HCT116 (cell line): ENCODE data around the gene KHDRBS2. TPM values are rescaled to one million over a fixed set of nuclear protein-coding genes. Genes with fewer than 3 reads are reported as not detected.
"Not testable (repeated sequence)": the region's sequence is repeated elsewhere in the genome, so short reads cannot be mapped to it uniquely, and the experiment has no call there.

Experiments used
- ATAC-seq: fragments of 200-7000 bp; cut with Tn5 transposase; 2 replicates; pipeline ENCODE4 v1.9.1; 2020; ENCODE audit warnings: mild to moderate bottlenecking, moderate library complexity
- BruUV-seq: library from RNA; stranded (reverse); fragments of 400-500 nt; replicated peaks from 2 replicates; lab custom pipeline; 2021; lab: Mats Ljungman, UMichigan
- CTCF ChIA-PET: fragments of 300-600 bp; sonication (Branson Sonifier 250); formaldehyde crosslinking; loops from one replicate; lab custom pipeline; 2021; ENCODE audit warnings: antibody characterized with exemption; lab: Charles Lee
- POLR2A ChIA-PET: fragments of 300-600, 350-600 bp; sonication (Branson Sonifier 250); formaldehyde crosslinking; loops from one replicate; lab custom pipeline; 2021; ENCODE audit warnings: antibody characterized with exemption; lab: Charles Lee
- RAD21 ChIA-PET, 2 experiments: fragments of 300-600 bp; sonication (Branson Sonifier 250); formaldehyde crosslinking; loops; one replicate each; lab custom pipeline; 2023; ENCODE audit warnings: low total read pairs in 2 of 2; ENCODE audit not compliant: uncharacterized antibody in 2 of 2, unreplicated experiment in 2 of 2, low non-redundant PET in 1 of 2; lab: Charles Lee
- DNase-seq: peaks from one replicate; pipeline ENCODE4 v3.0.0-alpha.2; 2010; ENCODE audit warnings: low read depth, low spot score
- H2AFZ ChIP-seq: fragments of 200-600 bp; shearing (Covaris generic), sonication (generic); 2 replicates; pipeline ENCODE4 v1.6.1; 2017; ENCODE audit warnings: low read depth, mixed run types, mixed read lengths, antibody characterized with exemption, low read length; ENCODE audit not compliant: poor library complexity, severe bottlenecking
- H3K27ac ChIP-seq: 2 replicates; pipeline ENCODE4 v1.5.1; 2012; ENCODE audit warnings: low read depth, low read length
- H3K27me3 ChIP-seq: fragments of 200-600 bp; sonication (generic); 2 replicates; pipeline ENCODE4 v1.6.1; 2016; ENCODE audit warnings: mixed run types, low read length, mixed read lengths; ENCODE audit not compliant: insufficient read depth
- H3K36me3 ChIP-seq, 2 experiments: fragments of 200-500 bp in 1 of 2; fragments of 200-600 bp in 1 of 2; sonication (Bioruptor generic) in 1 of 2; sonication (generic) in 1 of 2; 2 replicates each; pipeline versions ENCODE4 v1.5.1 to v1.6.1; 2014 to 2016; ENCODE audit warnings: low read length in 2 of 2, inconsistent platforms in 1 of 2, mixed read lengths in 1 of 2, mixed run types in 1 of 2; ENCODE audit not compliant: insufficient read depth in 2 of 2, control insufficient read depth in 1 of 2
- H3K4me1 ChIP-seq, 2 experiments: fragments of 200-600 bp in 1 of 2; sonication (generic) in 1 of 2; 2 replicates each; pipeline versions ENCODE4 v1.5.1 to v1.6.1; 2012 to 2017; ENCODE audit warnings: low read length in 2 of 2, inconsistent platforms in 1 of 2, mild to moderate bottlenecking in 1 of 2, mixed read lengths in 1 of 2, mixed run types in 1 of 2, moderate library complexity in 1 of 2; ENCODE audit not compliant: insufficient read depth in 2 of 2, control insufficient read depth in 1 of 2
- H3K4me2 ChIP-seq: fragments of 200-600 bp; sonication (generic); 2 replicates; pipeline ENCODE4 v1.6.1; 2017; ENCODE audit warnings: mixed run types, low read length, mixed read lengths
- H3K4me3 ChIP-seq, 2 experiments: fragments of 200-600 bp in 1 of 2; sonication (generic) in 1 of 2; replicated peaks in 1 of 2; 2 replicates each; pipeline ENCODE4 v1.5.1; 2011 to 2016; ENCODE audit warnings: low read length in 2 of 2, control low read depth in 1 of 2, low read depth in 1 of 2, mild to moderate bottlenecking in 1 of 2, mixed read lengths in 1 of 2, mixed run types in 1 of 2
- H3K79me2 ChIP-seq: fragments of 200-600 bp; sonication (generic); 2 replicates; pipeline ENCODE4 v1.6.1; 2017; ENCODE audit warnings: mild to moderate bottlenecking, mixed run types, low read length, moderate library complexity, mixed read lengths; ENCODE audit not compliant: insufficient read depth
- H3K9ac ChIP-seq: fragments of 200-600 bp; sonication (generic); 2 replicates; pipeline ENCODE4 v1.6.1; 2016; ENCODE audit warnings: low read length, mixed read lengths
- H3K9me2 ChIP-seq: fragments of 200-600 bp; sonication (generic), shearing (Covaris generic); 2 replicates; pipeline ENCODE4 v1.6.1; 2017; ENCODE audit warnings: mixed run types, mild to moderate bottlenecking, moderate library complexity; ENCODE audit not compliant: insufficient read depth
- H3K9me3 ChIP-seq, 2 experiments: fragments of 200-500 bp in 1 of 2; fragments of 200-600 bp in 1 of 2; sonication (Bioruptor generic) in 1 of 2; sonication (generic) in 1 of 2; 2 replicates each; pipeline ENCODE4 v1.6.1; 2014 to 2017; ENCODE audit warnings: low read length in 2 of 2, mixed read lengths in 2 of 2, inconsistent platforms in 1 of 2, low read depth in 1 of 2, mild to moderate bottlenecking in 1 of 2, mixed run types in 1 of 2, moderate library complexity in 1 of 2; ENCODE audit not compliant: control insufficient read depth in 1 of 2, insufficient read depth in 1 of 2
- H4K20me1 ChIP-seq: fragments of 200-600 bp; sonication (generic), shearing (Covaris generic); 2 replicates; pipeline ENCODE4 v1.6.1; 2017; ENCODE audit warnings: mixed run types, mild to moderate bottlenecking, moderate library complexity; ENCODE audit not compliant: insufficient read depth
- ATF3 ChIP-seq: IDR thresholded peaks from 2 replicates; pipeline ENCODE4 v1.6.1; 2012
- CEBPB ChIP-seq: IDR thresholded peaks from 2 replicates; pipeline ENCODE4 v1.6.1; 2012; ENCODE audit warnings: low read depth
- ELF1 ChIP-seq: IDR thresholded peaks from 2 replicates; pipeline ENCODE4 v1.6.1; 2012; ENCODE audit warnings: low read depth, borderline replicate concordance
- EZH2 ChIP-seq: fragments of 200-600 bp; sonication (generic); IDR thresholded peaks from 2 replicates; pipeline ENCODE4 v1.6.1; 2017; ENCODE audit warnings: antibody characterized with exemption, mixed run types
- EZH2phosphoT487 ChIP-seq: fragments of 200-600 bp; IDR thresholded peaks from 2 replicates; pipeline ENCODE4 v1.6.1; 2018; ENCODE audit warnings: antibody characterized with exemption, borderline replicate concordance
- MAX ChIP-seq: IDR thresholded peaks from 2 replicates; pipeline ENCODE4 v1.6.1; 2012
- POLR2A ChIP-seq: IDR thresholded peaks from 2 replicates; pipeline ENCODE4 v1.7.0; 2011; ENCODE audit warnings: borderline replicate concordance; ENCODE audit not compliant: insufficient read depth, insufficient read length; ENCODE audit errors: extremely low read depth
- POLR2AphosphoS5 ChIP-seq: IDR thresholded peaks from 2 replicates; pipeline ENCODE4 v1.6.1; 2011; ENCODE audit warnings: mild to moderate bottlenecking, low read depth, low read length, moderate library complexity
- SP1 ChIP-seq: IDR thresholded peaks from 2 replicates; pipeline ENCODE4 v1.6.1; 2012; ENCODE audit warnings: low read depth
- SRF ChIP-seq: IDR thresholded peaks from 2 replicates; pipeline ENCODE4 v1.6.1; 2012; ENCODE audit warnings: low read depth
- ZNF274 ChIP-seq: fragments of 200-500 bp; sonication (Bioruptor generic); IDR thresholded peaks from 2 replicates; pipeline ENCODE4 v1.6.1; 2014; ENCODE audit warnings: mild to moderate bottlenecking, low read depth, low read length, inconsistent platforms
- intact Hi-C: fragments of 100-400 bp; cut with micrococcal nuclease; formaldehyde crosslinking; loops from 2 replicates; pipeline ENCODE4 v1.10.0; 2022
- total RNA-seq: library from RNA; stranded (reverse); gene quantifications from one replicate; pipeline ENCODE4 v1.2.1, GENCODE V29; 2021; ENCODE audit not compliant: unreplicated experiment
- TF ChIP-seq, protein P1 (sequence below): IDR thresholded peaks from 2 replicates; pipeline ENCODE4 v1.6.1; 2012; ENCODE audit warnings: low read depth

KHDRBS2 gene
- total RNA-seq, 1 experiment from 2014 or later: not detected

DNA sequence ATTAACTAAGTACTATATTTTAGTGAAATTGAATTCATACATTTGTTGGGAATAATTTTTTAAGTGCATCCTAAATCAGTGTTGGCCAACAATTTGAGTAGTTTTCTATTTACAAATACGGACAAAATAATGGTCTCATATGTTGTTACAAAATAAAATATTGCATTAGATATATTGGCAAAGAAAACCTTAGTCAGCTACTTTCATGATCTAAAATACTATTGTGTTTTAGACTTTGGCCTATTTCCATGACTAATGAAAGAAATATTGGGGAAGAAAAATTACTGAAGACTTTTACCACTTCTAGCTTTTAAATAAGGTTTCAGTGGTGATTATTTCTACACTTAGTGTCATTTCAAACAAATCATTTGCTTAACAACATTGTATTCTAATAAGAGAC lies 498.0 kb downstream of the KHDRBS2 start:
- intact Hi-C loops: no loop called here
- no peaks in the 10 kb centered on the region for H3K36me3 ChIP-seq
- no peaks in the 10 kb centered on the region for H3K79me2 ChIP-seq
- no peak overlapping the region for H3K27ac ChIP-seq
- no peak overlapping the region for H2AFZ ChIP-seq
- no peak for ATAC-seq
- H3K9ac ChIP-seq: no peak overlapping the region
- H3K9me2 ChIP-seq: no peaks in the 10 kb centered on the region
- ChIA-PET CTCF (no interaction called here), RAD21 (no interaction called here), POLR2A (no interaction called here)
- H4K20me1 ChIP-seq: no peaks in the 10 kb centered on the region
- DNase-seq: no peak
- H3K4me2 ChIP-seq: no peak overlapping the region
- BruUV-seq: no TSS peak
- no peaks in the 10 kb centered on the region for H3K27me3 ChIP-seq
- H3K9me3 ChIP-seq: peaks cover 4 to 7% of the 10 kb centered on the region in 2 experiments; a peak in 1 of 4 replicates
- H3K4me3 ChIP-seq: no peak overlapping the region
- TF ChIP-seq SRF (no peak), SP1 (no peak), ATF3 (no peak), EZH2phosphoT487 (no peak), POLR2AphosphoS5 (no peak), ZNF274 (no peak), MAX (no peak), ELF1 (no peak), POLR2A (no peak), CEBPB (no peak), EZH2 (no peak)
- TF ChIP-seq, protein P1, sequence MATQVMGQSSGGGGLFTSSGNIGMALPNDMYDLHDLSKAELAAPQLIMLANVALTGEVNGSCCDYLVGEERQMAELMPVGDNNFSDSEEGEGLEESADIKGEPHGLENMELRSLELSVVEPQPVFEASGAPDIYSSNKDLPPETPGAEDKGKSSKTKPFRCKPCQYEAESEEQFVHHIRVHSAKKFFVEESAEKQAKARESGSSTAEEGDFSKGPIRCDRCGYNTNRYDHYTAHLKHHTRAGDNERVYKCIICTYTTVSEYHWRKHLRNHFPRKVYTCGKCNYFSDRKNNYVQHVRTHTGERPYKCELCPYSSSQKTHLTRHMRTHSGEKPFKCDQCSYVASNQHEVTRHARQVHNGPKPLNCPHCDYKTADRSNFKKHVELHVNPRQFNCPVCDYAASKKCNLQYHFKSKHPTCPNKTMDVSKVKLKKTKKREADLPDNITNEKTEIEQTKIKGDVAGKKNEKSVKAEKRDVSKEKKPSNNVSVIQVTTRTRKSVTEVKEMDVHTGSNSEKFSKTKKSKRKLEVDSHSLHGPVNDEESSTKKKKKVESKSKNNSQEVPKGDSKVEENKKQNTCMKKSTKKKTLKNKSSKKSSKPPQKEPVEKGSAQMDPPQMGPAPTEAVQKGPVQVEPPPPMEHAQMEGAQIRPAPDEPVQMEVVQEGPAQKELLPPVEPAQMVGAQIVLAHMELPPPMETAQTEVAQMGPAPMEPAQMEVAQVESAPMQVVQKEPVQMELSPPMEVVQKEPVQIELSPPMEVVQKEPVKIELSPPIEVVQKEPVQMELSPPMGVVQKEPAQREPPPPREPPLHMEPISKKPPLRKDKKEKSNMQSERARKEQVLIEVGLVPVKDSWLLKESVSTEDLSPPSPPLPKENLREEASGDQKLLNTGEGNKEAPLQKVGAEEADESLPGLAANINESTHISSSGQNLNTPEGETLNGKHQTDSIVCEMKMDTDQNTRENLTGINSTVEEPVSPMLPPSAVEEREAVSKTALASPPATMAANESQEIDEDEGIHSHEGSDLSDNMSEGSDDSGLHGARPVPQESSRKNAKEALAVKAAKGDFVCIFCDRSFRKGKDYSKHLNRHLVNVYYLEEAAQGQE: no peak
- H3K4me1 ChIP-seq: no peaks in the 10 kb centered on the region

- intact Hi-C loops: not testable (repeated sequence)
These were observed 516.6 kb downstream of the KHDRBS2 start for GRCh38 chr6:61769446-61769845.

More at GRCh38 chr6:61769446-61769845, 516.6 kb downstream of the KHDRBS2 start:
- RAD21 ChIA-PET, H2AFZ ChIP-seq, H3K4me1 ChIP-seq, H3K27me3 ChIP-seq, H4K20me1 ChIP-seq, ATAC-seq, H3K79me2 ChIP-seq, H3K27ac ChIP-seq, H3K36me3 ChIP-seq, H3K9ac ChIP-seq, H3K4me3 ChIP-seq, H3K4me2 ChIP-seq, BruUV-seq, DNase-seq, CTCF ChIA-PET, H3K9me2 ChIP-seq, H3K9me3 ChIP-seq, POLR2A ChIA-PET: not testable (repeated sequence)
